GM19099 (cell line): ENCODE results near the gene BSND.

ENCODE experiments used
- POLR2A ChIP-seq: IDR thresholded peaks from 3 replicates; pipeline ENCODE4 v1.6.1; 2011; ENCODE audit warnings: low read depth; ENCODE audit not compliant: insufficient read length; ENCODE audit errors: extremely low read depth

BSND gene

GRCh38 chr1:55015123-55015522, 16.4 kb downstream of the BSND start:
- TF ChIP-seq POLR2A, result no peak

GRCh38 chr1:55015731-55016620, 17.2 kb downstream of the BSND start:
- TF ChIP-seq POLR2A, result no peak

GRCh38 chr1:55018395-55018794, 19.7 kb downstream of the BSND start:
- TF ChIP-seq POLR2A, result no peak

GRCh38 chr1:55021942-55022546, 23.3 kb downstream of the BSND start:
- TF ChIP-seq POLR2A, result no peak

- TF ChIP-seq POLR2A, result no peak
These were observed 34.5 kb downstream of the BSND start for GRCh38 chr1:55033265-55033614.

GRCh38 chr1:55034476-55035133, 35.9 kb downstream of the BSND start:
- TF ChIP-seq POLR2A, result no peak

- TF ChIP-seq POLR2A, result no peak
These were observed 37.2 kb downstream of the BSND start for GRCh38 chr1:55035904-55036303.

- TF ChIP-seq POLR2A, result no peak
These were observed 39.2 kb downstream of the BSND start for GRCh38 chr1:55037733-55038551.

GRCh38 chr1:55038552-55038838, 39.8 kb downstream of the BSND start:
- no peak for TF ChIP-seq POLR2A

- TF ChIP-seq POLR2A, result no peak
These were observed 40.2 kb downstream of the BSND start for GRCh38 chr1:55038974-55039341.

GRCh38 chr1:55039342-55040082, 40.8 kb downstream of the BSND start, which contains the start of gene PCSK9:
Gene PCSK9, plus strand, starts transcription at chr1:55039548. Its CDS starts 290 bp downstream, at chr1:55039838.
- no peak for TF ChIP-seq POLR2A

GRCh38 chr1:55040083-55040932, 41.6 kb downstream of the BSND start:
- TF ChIP-seq POLR2A, result no peak

- no peak for TF ChIP-seq POLR2A
These were observed 42.3 kb downstream of the BSND start for GRCh38 chr1:55040933-55041494.

- TF ChIP-seq POLR2A, result no peak
These were observed 42.9 kb downstream of the BSND start for GRCh38 chr1:55041613-55042012.

GRCh38 chr1:55043011-55043410, 44.3 kb downstream of the BSND start:
- no peak for TF ChIP-seq POLR2A
